Activated CD4-positive, alpha-beta T cell treated with anti-CD3 and anti-CD28 coated beads for 4 hours (primary cell): Measurements from ENCODE around the gene TEX19.
"Not testable (repeated sequence)": the region's sequence is repeated elsewhere in the genome, so short reads cannot be mapped to it uniquely, and the experiment has no call there.

ENCODE experiments used
- DNase-seq, 2 donors: peaks; one replicate each; pipeline ENCODE4 v3.0.0-alpha.2; 2020

Gene TEX19

GRCh38 chr17:82359451-82360074 is 516 bp downstream of the TEX19 start:
- DNase-seq, result not testable (repeated sequence)

- DNase-seq, result no peak
Observed at GRCh38 chr17:82361885-82362633, 3.0 kb downstream of the TEX19 start.

GRCh38 chr17:82365606-82366295 is 6.7 kb downstream of the TEX19 start:
- DNase-seq, result no peak

DNA sequence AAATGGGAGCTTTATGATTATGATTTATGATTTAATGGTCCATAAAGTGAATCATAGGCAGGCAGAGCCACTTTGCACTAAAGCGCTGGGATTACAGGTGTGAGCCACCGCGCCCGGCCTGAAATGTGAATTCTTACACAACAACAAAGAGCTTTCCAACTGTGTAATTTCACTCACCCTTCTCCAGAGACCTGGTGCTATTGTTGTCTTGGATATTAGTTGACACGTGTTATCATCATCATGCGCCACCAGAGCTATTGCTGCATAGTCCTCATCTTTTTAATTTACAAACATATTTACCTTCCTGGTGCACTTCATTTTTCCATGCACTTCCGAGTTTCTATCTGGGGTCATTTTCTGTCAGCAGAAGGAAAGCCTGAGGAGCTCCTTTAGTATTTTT is 7.7 kb downstream of the TEX19 start:
- DNase-seq, result no peak

DNA sequence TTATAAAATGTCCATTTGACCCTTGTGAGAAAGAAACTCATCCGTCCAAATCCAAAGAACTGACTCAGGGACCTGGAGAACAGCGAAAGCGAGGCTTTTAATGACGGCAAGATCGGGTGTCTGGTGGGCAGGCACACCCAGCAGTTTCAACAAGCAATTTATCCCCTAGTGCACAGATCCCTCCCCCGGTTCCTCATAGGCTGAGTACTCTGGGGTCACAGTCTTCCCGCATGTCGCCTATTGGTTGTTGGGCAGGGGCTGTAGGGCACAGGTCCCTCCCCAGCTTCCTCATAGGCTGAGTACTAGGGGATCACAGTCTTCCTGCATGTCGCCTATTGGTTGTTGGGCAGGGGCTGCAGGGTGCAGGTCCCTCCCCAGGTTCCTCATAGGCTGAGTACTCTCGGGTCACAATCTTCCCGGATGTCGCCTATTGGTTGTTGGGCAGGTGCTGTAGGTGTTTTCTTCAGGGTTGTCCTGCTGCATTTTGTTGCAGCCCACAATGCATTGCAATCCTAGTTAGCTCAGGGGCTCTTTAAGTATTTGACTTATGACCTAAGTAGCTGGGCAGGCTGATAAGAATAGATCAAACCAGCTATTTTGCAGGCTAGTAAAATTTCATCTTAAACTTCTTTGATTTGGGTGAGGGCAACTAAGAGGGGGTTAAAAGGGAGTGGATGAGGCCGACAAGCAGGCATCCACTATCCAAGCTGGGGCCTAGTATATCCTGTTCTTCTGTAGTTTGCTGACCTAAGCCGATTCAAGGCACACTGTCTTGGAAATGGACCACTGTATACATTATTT is 8.9 kb downstream of the TEX19 start:
- no peak for DNase-seq

DNA sequence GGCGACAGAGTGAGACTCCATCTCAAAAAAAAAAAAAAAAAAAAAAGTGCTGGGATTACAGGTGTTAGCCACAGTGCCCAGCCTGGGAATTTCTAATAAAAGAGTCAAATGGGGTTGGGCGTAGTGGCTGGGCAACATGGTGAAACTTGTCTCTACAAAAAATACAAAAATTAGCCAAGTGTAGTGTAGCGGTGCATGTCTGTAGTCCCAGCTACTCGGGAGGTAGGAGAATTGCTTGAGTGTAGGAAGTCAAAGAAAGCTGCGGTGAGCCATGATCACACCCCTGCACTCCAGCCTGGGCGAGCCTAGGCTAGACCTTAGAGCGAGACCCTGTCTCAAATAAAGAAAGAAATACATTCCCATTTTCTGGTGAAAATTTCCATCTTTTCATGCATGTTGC is 10.2 kb downstream of the TEX19 start:
- no peak for DNase-seq

DNA sequence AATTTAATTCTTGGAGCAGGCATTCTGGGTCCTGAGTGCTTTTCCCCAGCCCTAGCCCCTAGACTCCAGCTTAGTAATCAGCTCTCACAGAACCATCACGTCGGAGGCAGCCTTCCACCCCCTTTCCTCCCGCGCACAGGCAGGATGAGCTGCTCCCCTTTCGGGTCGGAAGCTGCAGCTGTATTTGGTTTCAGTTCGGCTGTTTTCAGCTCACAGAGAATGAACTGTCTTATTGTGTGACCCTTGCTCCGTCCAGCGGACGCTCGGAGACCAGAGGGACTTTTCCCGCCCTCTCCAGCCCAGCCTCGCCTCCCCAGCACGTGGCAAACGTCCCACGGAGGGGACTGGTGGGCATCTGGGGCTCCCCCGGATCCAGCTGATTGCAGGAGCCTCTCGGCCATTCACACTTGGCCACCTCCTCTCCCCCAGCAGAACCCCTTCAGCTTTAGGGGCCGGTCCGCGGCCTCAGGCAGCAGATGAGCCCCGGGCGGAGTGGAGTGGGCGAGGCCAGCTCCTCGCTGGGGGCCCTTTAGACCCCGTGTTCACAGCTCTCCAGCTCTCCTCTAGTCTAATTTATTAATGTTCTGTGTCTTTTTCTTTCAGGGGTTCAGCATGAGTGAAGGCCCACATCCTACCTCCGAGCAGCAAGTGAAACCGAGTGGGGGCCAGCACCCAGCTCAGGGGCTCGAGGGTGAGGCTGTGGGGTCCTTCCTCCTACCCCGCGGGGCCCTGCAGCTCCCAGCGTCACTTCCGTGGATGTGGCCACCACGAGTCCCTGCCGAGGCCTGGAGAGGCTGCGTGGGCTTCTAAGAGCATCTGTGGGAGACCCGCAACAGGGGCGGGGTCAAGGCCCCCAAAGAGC is 11.7 kb downstream of the TEX19 start:
- peak; percentile 38 to 43 for DNase-seq

GRCh38 chr17:82371333-82372248 is 12.5 kb downstream of the TEX19 start, which contains the start of gene UTS2R:
TSS of gene UTS2R (plus strand) at chr17:82371765. CDS start at chr17:82374325, 2,560 bp downstream.
- no peak for DNase-seq

DNA sequence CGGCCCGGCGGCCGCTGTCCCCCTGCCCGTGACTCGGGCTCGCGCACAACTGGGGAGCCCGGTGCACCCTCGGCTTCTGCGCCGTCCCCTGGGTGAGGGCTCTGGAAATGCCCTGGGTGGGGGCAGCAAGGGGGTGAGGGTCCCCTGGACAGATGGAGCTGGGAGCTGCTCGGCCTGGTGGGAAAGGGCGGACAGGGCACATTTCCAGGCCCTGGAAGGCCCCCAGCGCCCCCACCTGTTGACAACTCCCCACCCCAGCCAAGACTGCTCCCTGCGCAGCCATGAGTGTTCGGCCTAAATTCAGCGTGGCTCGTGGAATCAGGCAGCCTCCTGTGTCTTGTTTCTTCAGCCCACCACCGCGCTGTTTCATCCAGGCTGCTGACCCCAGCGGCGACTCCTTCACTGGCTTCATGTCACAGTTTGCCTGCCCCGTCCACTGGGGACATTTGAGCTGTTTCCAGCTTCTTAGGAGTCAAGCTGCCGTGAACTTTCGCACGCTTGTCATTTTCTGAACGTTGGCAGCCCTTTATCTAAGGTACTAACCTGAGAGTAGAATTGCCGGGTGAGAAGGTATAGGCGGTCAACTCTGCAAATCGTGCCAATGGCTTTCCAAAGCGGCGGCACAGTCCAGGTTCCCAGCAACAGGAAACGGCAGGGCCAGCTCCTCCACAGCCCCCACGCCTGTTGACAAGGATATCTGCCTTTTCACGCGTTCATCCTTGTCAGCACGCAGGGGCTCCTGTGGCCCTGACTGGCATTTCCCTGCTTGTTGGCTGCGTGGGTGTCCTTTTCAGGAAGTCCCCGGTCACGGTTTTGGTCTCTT is 13.4 kb downstream of the TEX19 start:
- DNase-seq, result no peak

DNA sequence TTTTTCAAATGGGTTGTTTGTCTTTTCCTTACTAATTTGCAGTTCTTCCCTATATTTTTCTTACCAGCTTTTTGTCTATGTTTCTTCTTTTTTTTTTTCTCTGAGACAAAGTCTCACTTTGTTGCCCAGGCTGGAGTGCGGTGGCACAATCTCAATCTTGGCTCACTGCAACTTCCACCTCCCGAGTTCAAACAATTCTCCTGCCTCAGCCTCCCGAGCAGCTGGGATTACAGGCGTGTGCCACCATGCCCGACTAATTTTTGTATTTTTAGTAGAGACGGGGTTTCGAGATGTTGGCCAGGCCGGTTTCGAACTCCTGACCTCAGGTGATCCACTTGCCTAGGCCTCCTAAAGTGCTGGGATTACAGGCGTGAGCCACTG is 14.0 kb downstream of the TEX19 start:
- DNase-seq, result not testable (repeated sequence)

DNA sequence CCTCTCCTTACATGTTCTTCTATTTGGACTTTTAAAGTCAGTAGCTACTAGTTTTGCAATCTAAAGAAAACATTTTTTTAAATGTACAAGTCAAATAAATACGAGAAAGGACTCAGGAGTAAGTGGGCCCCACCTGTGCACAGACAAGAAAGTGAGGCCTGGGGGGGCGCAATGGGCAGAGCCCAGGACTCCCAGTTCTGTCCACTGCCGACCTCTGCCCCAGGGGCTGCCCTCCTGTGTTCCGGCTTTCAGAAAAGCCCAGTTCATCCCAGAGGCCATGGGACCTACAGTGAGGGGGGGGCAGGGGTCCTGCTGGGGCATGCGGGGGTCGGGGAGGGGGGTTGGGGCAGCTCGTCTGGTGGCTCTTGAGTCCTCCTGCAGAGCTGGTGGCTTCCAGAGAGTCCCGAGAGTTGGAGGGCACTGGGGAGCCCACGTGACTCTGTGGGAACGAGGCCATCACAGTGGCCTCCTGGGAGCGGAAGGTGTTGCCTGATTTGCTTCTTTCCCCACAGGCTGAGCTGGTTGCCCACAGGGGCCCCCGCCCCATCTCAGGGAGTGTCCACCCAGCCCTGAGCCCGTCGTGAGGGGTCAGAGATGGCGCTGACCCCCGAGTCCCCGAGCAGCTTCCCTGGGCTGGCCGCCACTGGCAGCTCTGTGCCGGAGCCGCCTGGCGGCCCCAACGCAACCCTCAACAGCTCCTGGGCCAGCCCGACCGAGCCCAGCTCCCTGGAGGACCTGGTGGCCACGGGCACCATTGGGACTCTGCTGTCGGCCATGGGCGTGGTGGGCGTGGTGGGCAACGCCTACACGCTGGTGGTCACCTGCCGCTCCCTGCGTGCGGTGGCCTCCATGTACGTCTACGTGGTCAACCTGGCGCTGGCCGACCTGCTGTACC is 14.9 kb downstream of the TEX19 start:
- no peak for DNase-seq

GRCh38 chr17:82374626-82375331 is 15.7 kb downstream of the TEX19 start:
- no peak for DNase-seq

- DNase-seq, result no peak
Observed at GRCh38 chr17:82375359-82376041, 16.5 kb downstream of the TEX19 start.

DNA sequence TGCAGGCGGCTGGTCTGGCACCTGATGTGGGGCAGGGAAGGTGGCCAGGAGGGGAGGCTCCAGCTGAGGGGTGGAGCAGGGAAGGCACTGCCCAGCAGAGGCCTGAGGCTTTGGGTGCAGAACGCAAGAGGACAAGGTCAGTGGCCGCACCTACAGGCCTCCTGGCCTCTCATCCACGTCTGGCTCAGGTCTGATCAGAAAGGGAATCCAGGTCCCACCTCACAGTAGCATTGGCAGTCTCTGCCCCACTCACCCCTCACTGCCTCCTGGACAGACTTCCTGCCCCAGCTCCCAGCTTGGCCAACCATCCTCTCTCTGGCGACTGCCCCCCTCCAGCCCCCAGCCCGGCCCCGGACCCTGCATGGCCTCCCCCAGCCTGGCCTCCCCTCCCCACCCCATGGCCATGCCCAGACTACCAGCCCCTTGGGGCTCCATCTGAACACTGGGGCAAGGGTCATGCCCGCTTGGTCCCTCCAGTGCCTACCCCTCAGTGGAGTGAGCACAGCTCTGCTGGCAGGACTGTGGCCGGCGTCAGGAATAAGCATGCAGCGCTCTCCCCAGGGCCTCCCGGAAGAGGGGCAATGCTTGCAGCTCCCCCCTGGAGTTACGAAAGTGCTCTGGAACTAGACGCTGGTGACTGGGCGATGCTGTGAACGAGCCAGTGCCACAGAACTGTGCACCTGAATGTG is 17.1 kb downstream of the TEX19 start:
- no peak for DNase-seq

DNA sequence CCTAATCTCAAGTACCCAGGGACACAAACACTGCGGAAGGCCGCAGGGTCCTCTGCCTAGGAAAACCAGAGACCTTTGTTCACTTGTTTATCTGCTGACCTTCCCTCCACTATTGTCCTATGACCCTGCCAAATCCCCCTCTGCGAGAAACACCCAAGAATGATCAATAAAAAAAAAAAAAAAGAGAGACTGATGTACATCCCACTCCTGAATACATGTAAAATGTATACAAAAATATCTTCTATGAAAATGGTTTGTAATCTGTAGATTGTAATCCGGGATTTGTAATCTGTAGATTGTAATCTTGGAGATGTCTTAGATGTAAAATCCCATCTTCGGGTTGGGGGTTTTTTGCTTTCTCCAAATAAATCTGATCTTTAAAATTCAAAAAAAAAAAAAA is 18.2 kb downstream of the TEX19 start:
- not testable (repeated sequence) for DNase-seq

DNA sequence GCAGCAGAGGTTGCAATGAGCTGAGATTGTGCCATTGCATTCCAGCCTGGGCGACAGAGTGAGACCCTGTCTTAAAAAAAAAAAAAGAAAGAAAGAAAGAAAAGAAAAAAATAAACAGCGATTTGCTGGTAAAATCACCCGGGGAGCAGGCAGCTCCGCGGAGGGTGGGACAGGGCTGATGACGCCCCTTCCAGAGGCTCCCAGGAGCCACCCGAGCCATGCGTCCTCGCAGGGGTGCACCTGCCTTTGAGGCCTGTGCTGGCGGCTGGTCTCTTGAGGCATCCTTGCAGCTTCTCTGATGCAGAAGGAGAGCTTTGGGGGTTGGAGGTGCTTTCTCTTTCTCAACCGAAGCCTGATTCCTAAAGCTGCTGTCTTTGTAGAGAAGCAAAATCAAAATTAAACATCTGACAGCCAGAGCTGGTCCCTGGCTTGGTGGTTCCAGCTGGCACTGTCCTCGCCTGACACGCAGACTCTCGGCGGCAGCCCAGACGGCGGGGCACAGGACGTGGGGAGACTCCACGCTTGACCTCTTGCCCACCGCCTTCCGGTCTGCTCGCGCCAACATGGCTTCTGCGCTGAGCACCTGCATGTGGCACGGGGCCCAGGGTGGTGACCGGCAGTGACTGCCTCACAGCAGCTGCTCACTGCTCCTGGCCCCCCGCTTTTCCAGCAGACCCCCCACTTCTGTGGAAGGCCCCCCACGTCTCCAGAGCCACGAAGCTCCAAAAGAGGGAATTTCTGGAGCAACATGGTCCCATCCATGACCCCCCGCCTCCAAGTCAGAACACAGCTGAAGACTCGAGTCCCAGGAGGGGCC is 19.1 kb downstream of the TEX19 start:
- no peak for DNase-seq
